ENCODE measurements around the gene BBS1.
A peak's percentile ranks its signal among the peaks of the same experiment; 100 is the strongest.
"Not testable (repeated sequence)": the region's sequence is repeated elsewhere in the genome, so short reads cannot be mapped to it uniquely, and the experiment has no call there.

BBS1 gene

GRCh38 chr11:66510990-66511339, 530 bp downstream of the BBS1 start:
- no peaks in the 10 kb centered on the region for H3K9me3 ChIP-seq (ENCODE audit: low read length)
- peaks cover 4% of the 10 kb centered on the region for H3K4me1 ChIP-seq (ENCODE audit: insufficient read depth, low read length)
- H2AFZ ChIP-seq (ENCODE audit: low read depth, low read length), result peak overlapping the region; percentile 78
- H3K4me3 ChIP-seq (ENCODE audit: low read length), result peak overlapping the region; percentile 88
- H3K36me3 ChIP-seq (ENCODE audit: insufficient read depth, low read length), result peaks cover 38% of the 10 kb centered on the region
- H3K27me3 ChIP-seq (ENCODE audit: insufficient read depth, low read length), result no peaks in the 10 kb centered on the region

GRCh38 chr11:66523611-66524010, 13.2 kb downstream of the BBS1 start:
- no peaks in the 10 kb centered on the region for H3K27me3 ChIP-seq (ENCODE audit: insufficient read depth, low read length)
- peaks cover 46% of the 10 kb centered on the region for H3K36me3 ChIP-seq (ENCODE audit: insufficient read depth, low read length)
- no peak overlapping the region for H3K4me3 ChIP-seq (ENCODE audit: low read length)
- no peaks in the 10 kb centered on the region for H3K9me3 ChIP-seq (ENCODE audit: low read length)
- no peak overlapping the region for H2AFZ ChIP-seq (ENCODE audit: low read depth, low read length)
- H3K4me1 ChIP-seq (ENCODE audit: insufficient read depth, low read length), result no peaks in the 10 kb centered on the region

- no peak overlapping the region for H3K4me3 ChIP-seq (ENCODE audit: low read length)
- no peaks in the 10 kb centered on the region for H3K4me1 ChIP-seq (ENCODE audit: insufficient read depth, low read length)
- no peaks in the 10 kb centered on the region for H3K27me3 ChIP-seq (ENCODE audit: insufficient read depth, low read length)
- H2AFZ ChIP-seq (ENCODE audit: low read depth, low read length), result no peak overlapping the region
- H3K36me3 ChIP-seq (ENCODE audit: insufficient read depth, low read length), result peaks cover 44% of the 10 kb centered on the region
- no peaks in the 10 kb centered on the region for H3K9me3 ChIP-seq (ENCODE audit: low read length)
Measured at GRCh38 chr11:66524304-66525040, 14.0 kb downstream of the BBS1 start.

- Histone ChIP-seq H3K9me3 (ENCODE audit: low read length) (no peaks in the 10 kb centered on the region), H3K27me3 (ENCODE audit: insufficient read depth, low read length) (no peaks in the 10 kb centered on the region), H3K4me3 (ENCODE audit: low read length) (no peak overlapping the region), H3K36me3 (ENCODE audit: insufficient read depth, low read length) (peaks cover 17% of the 10 kb centered on the region), H3K4me1 (ENCODE audit: insufficient read depth, low read length) (no peaks in the 10 kb centered on the region), H2AFZ (ENCODE audit: low read depth, low read length) (no peak overlapping the region)
Measured at GRCh38 chr11:66529069-66529468, 18.6 kb downstream of the BBS1 start.

- no peaks in the 10 kb centered on the region for H3K4me1 ChIP-seq (ENCODE audit: insufficient read depth, low read length)
- no peaks in the 10 kb centered on the region for H3K27me3 ChIP-seq (ENCODE audit: insufficient read depth, low read length)
- H3K4me3 ChIP-seq (ENCODE audit: low read length), result no peak overlapping the region
- peaks cover 14% of the 10 kb centered on the region for H3K36me3 ChIP-seq (ENCODE audit: insufficient read depth, low read length)
- no peak overlapping the region for H2AFZ ChIP-seq (ENCODE audit: low read depth, low read length)
- H3K9me3 ChIP-seq (ENCODE audit: low read length), result no peaks in the 10 kb centered on the region
Measured at GRCh38 chr11:66529655-66530054, 19.2 kb downstream of the BBS1 start.

GRCh38 chr11:66530927-66531709, 20.7 kb downstream of the BBS1 start:
- H3K9me3 ChIP-seq (ENCODE audit: low read length), result no peaks in the 10 kb centered on the region
- no peak overlapping the region for H2AFZ ChIP-seq (ENCODE audit: low read depth, low read length)

GRCh38 chr11:66531841-66532240, 21.4 kb downstream of the BBS1 start:
- H3K4me3 ChIP-seq (ENCODE audit: low read length), result no peak overlapping the region
- H3K4me1 ChIP-seq (ENCODE audit: insufficient read depth, low read length), result no peaks in the 10 kb centered on the region
- H2AFZ ChIP-seq (ENCODE audit: low read depth, low read length), result no peak overlapping the region
- peaks cover 15% of the 10 kb centered on the region for H3K36me3 ChIP-seq (ENCODE audit: insufficient read depth, low read length)
- H3K9me3 ChIP-seq (ENCODE audit: low read length), result no peaks in the 10 kb centered on the region
- no peaks in the 10 kb centered on the region for H3K27me3 ChIP-seq (ENCODE audit: insufficient read depth, low read length)

More at GRCh38 chr11:66530927-66531709, 20.7 kb downstream of the BBS1 start:
- Histone ChIP-seq H3K4me1 (ENCODE audit: insufficient read depth, low read length) (no peaks in the 10 kb centered on the region), H3K36me3 (ENCODE audit: insufficient read depth, low read length) (peaks cover 21% of the 10 kb centered on the region), H3K27me3 (ENCODE audit: insufficient read depth, low read length) (no peaks in the 10 kb centered on the region), H3K4me3 (ENCODE audit: low read length) (no peak overlapping the region)

GRCh38 chr11:66532784-66533183, 22.3 kb downstream of the BBS1 start:
- Histone ChIP-seq H3K27me3 (ENCODE audit: insufficient read depth, low read length) (no peaks in the 10 kb centered on the region), H3K36me3 (ENCODE audit: insufficient read depth, low read length) (peaks cover 15% of the 10 kb centered on the region), H3K4me3 (ENCODE audit: low read length) (no peak overlapping the region), H2AFZ (ENCODE audit: low read depth, low read length) (no peak overlapping the region), H3K9me3 (ENCODE audit: low read length) (no peaks in the 10 kb centered on the region), H3K4me1 (ENCODE audit: insufficient read depth, low read length) (no peaks in the 10 kb centered on the region)

GRCh38 chr11:66539170-66539869, 28.9 kb downstream of the BBS1 start:
- Histone ChIP-seq H3K27me3 (ENCODE audit: insufficient read depth, low read length) (no peaks in the 10 kb centered on the region), H3K4me3 (ENCODE audit: low read length) (no peak overlapping the region), H3K4me1 (ENCODE audit: insufficient read depth, low read length) (peaks cover 9% of the 10 kb centered on the region), H2AFZ (ENCODE audit: low read depth, low read length) (no peak overlapping the region), H3K9me3 (ENCODE audit: low read length) (no peaks in the 10 kb centered on the region), H3K36me3 (ENCODE audit: insufficient read depth, low read length) (peaks cover 20% of the 10 kb centered on the region)

GRCh38 chr11:66539870-66540213, 29.4 kb downstream of the BBS1 start:
- H3K9me3 ChIP-seq (ENCODE audit: low read length), result no peaks in the 10 kb centered on the region
- peaks cover 14% of the 10 kb centered on the region for H3K4me1 ChIP-seq (ENCODE audit: insufficient read depth, low read length)
- no peaks in the 10 kb centered on the region for H3K27me3 ChIP-seq (ENCODE audit: insufficient read depth, low read length)
- H3K4me3 ChIP-seq (ENCODE audit: low read length), result no peak overlapping the region
- peaks cover 20% of the 10 kb centered on the region for H3K36me3 ChIP-seq (ENCODE audit: insufficient read depth, low read length)
- H2AFZ ChIP-seq (ENCODE audit: low read depth, low read length), result no peak overlapping the region

- H3K36me3 ChIP-seq (ENCODE audit: insufficient read depth, low read length), result peaks cover 17% of the 10 kb centered on the region
- not testable (repeated sequence) for H3K4me3 ChIP-seq (ENCODE audit: low read length); H3K9me3 ChIP-seq (ENCODE audit: low read length); H2AFZ ChIP-seq (ENCODE audit: low read depth, low read length); H3K27me3 ChIP-seq (ENCODE audit: insufficient read depth, low read length)
- H3K4me1 ChIP-seq (ENCODE audit: insufficient read depth, low read length), result peaks cover 19% of the 10 kb centered on the region
Measured at GRCh38 chr11:66540598-66540997, 30.2 kb downstream of the BBS1 start.

GRCh38 chr11:66541892-66542291, 31.5 kb downstream of the BBS1 start:
- peaks cover 20% of the 10 kb centered on the region for H3K4me1 ChIP-seq (ENCODE audit: insufficient read depth, low read length)
- no peak overlapping the region for H3K4me3 ChIP-seq (ENCODE audit: low read length)
- no peaks in the 10 kb centered on the region for H3K9me3 ChIP-seq (ENCODE audit: low read length)
- no peaks in the 10 kb centered on the region for H3K27me3 ChIP-seq (ENCODE audit: insufficient read depth, low read length)
- peaks cover 13% of the 10 kb centered on the region for H3K36me3 ChIP-seq (ENCODE audit: insufficient read depth, low read length)
- no peak overlapping the region for H2AFZ ChIP-seq (ENCODE audit: low read depth, low read length)

GRCh38 chr11:66542362-66542761, 31.9 kb downstream of the BBS1 start:
- H3K4me1 ChIP-seq (ENCODE audit: insufficient read depth, low read length), result peaks cover 25% of the 10 kb centered on the region

More at GRCh38 chr11:66542362-66542761, 31.9 kb downstream of the BBS1 start:
- Histone ChIP-seq H3K36me3 (ENCODE audit: insufficient read depth, low read length) (peaks cover 13% of the 10 kb centered on the region), H3K9me3 (ENCODE audit: low read length) (no peaks in the 10 kb centered on the region), H2AFZ (ENCODE audit: low read depth, low read length) (no peak overlapping the region), H3K27me3 (ENCODE audit: insufficient read depth, low read length) (no peaks in the 10 kb centered on the region), H3K4me3 (ENCODE audit: low read length) (no peak overlapping the region)
